ENCODE data around the gene ITGA8. TPM values are rescaled to one million over a fixed set of nuclear protein-coding genes. Genes with fewer than 3 reads are reported as not detected.

Gene ITGA8
- total and polyA plus RNA-seq, 2 of the 4 experiments (the other 2 are of a cell fraction), result under 0.01 to 0.02 TPM

DNA sequence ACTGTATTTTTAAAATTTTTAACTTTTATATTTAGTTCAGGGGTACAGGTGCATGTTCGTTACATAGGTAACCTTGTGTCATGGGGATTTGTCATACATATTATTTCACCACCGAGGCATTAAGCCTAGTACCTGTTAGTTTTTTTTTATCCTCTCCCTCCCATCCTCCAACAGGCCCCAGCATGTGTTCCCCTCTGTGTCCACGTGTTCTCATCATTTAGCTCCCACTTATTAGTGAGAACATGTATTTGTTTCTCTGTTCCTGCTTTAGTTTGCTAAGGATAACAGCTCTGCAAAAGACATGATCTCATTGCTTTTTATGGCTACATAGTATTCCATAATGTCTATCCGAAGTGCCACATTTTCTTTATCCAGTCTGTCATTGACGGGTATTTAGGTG lies 22.4 kb upstream of the ITGA8 start:
- no peak overlapping the region for H4K5ac ChIP-seq (ENCODE audit: low read depth, low read length)
- no peak overlapping the region for H3K27ac ChIP-seq (ENCODE audit: insufficient read depth, low read length)
- no peaks in the 10 kb centered on the region for H3K9me3 ChIP-seq (ENCODE audit: control insufficient read depth, insufficient read depth, low read length)
- ChIA-PET CTCF (interaction anchor here (1.4 kb wide), 1 partner anchor 309 kb away, joined by 3 read pairs; no protein-coding TSS in a partner anchor), POLR2A (ENCODE audit: unreplicated experiment) (no interaction called here)
- H3K36me3 ChIP-seq (ENCODE audit: control insufficient read depth, insufficient read depth, low read length), result no peaks in the 10 kb centered on the region
- H3K4me2 ChIP-seq (ENCODE audit: low read depth, low read length), result no peak overlapping the region
- no peak overlapping the region for H2BK15ac ChIP-seq (ENCODE audit: low read depth, low read length)
- DNase-seq, result no peak
- H3K56ac ChIP-seq (ENCODE audit: extremely low read depth, insufficient read depth, low read length), result no peak overlapping the region
- no peak overlapping the region for H2AK9ac ChIP-seq (replicated peaks; ENCODE audit: low read depth, low read length, poor library complexity)
- H3K23ac ChIP-seq (ENCODE audit: low read depth, low read length), result no peak overlapping the region
- no peak overlapping the region for H3K4me3 ChIP-seq (ENCODE audit: insufficient read depth, low read depth, low read length)
- H2BK20ac ChIP-seq (ENCODE audit: low read depth, low read length), result no peak overlapping the region
- no peaks in the 10 kb centered on the region for H3K4me1 ChIP-seq (ENCODE audit: control insufficient read depth, insufficient read depth, low read length)
- intact Hi-C loops (cut with micrococcal nuclease) (no loop called here), dilution Hi-C loops (cut with HindIII; ENCODE audit: low sequenced_read_pairs, unreplicated experiment) (no loop called here), in situ Hi-C loops (cut with MboI; ENCODE audit: low sequenced_read_pairs) (no loop called here)
- BruUV-seq (replicated peaks), result no TSS peak
- no peak overlapping the region for H3K4ac ChIP-seq (ENCODE audit: low read depth, low read length)
- no peak overlapping the region for H3K18ac ChIP-seq (ENCODE audit: low read depth, low read length)
- no peak overlapping the region for H2AFZ ChIP-seq (replicated peaks; ENCODE audit: low read length, poor library complexity)
- H3K9ac ChIP-seq (ENCODE audit: low read depth, low read length), result no peak overlapping the region
- no peak overlapping the region for H2BK120ac ChIP-seq (ENCODE audit: low read depth, low read length)
- no peak overlapping the region for H3K14ac ChIP-seq (replicated peaks; ENCODE audit: low read depth, low read length)
- H4K8ac ChIP-seq (ENCODE audit: low read depth in 2 of 2, low read length in 2 of 2), result no peak overlapping the region
- H2AK5ac ChIP-seq (ENCODE audit: low read depth, low read length), result no peak overlapping the region
- no peaks in the 10 kb centered on the region for H3K9me1 ChIP-seq (ENCODE audit: insufficient read depth, low read length)
- no peaks in the 10 kb centered on the region for H3K79me1 ChIP-seq (ENCODE audit: low read depth in 1 of 2, low read length in 2 of 2)
- no peaks in the 10 kb centered on the region for H4K20me1 ChIP-seq (ENCODE audit: insufficient read depth, low read length)
- peaks cover 13% of the 10 kb centered on the region for H3K27me3 ChIP-seq (ENCODE audit: control insufficient read depth, insufficient read depth, low read length)
- ATAC-seq (ENCODE audit: low read depth), result no peak
- H2BK5ac ChIP-seq (ENCODE audit: low read depth, low read length, poor library complexity, severe bottlenecking), result no peak overlapping the region
- TF ChIP-seq MAZ (IDR thresholded peaks at IDR 0.05; ENCODE audit: borderline replicate concordance, low read depth, low read length) (no peak), SMC3 (IDR thresholded peaks at IDR 0.05; ENCODE audit: low read depth, low read length) (no peak), RFX5 (IDR thresholded peaks at IDR 0.05; ENCODE audit: low read depth, low read length) (no peak), MXI1 (IDR thresholded peaks at IDR 0.05; ENCODE audit: borderline replicate concordance, low read depth, low read length) (no peak), CHD1 (IDR thresholded peaks at IDR 0.05; ENCODE audit: low read depth, low read length) (no peak)
- TF ChIP-seq, protein P1, sequence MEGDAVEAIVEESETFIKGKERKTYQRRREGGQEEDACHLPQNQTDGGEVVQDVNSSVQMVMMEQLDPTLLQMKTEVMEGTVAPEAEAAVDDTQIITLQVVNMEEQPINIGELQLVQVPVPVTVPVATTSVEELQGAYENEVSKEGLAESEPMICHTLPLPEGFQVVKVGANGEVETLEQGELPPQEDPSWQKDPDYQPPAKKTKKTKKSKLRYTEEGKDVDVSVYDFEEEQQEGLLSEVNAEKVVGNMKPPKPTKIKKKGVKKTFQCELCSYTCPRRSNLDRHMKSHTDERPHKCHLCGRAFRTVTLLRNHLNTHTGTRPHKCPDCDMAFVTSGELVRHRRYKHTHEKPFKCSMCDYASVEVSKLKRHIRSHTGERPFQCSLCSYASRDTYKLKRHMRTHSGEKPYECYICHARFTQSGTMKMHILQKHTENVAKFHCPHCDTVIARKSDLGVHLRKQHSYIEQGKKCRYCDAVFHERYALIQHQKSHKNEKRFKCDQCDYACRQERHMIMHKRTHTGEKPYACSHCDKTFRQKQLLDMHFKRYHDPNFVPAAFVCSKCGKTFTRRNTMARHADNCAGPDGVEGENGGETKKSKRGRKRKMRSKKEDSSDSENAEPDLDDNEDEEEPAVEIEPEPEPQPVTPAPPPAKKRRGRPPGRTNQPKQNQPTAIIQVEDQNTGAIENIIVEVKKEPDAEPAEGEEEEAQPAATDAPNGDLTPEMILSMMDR (conservative IDR thresholded peaks at IDR 0.05; ENCODE audit: low read depth, low read length), result no peak
- no CpG with 5 or more reads among the region's 5 CpGs for WGBS, 2 experiments (ENCODE audit: extremely low coverage in 2 of 2, insufficient read length in 1 of 2)
- no peak overlapping the region for H4K91ac ChIP-seq (ENCODE audit: insufficient read depth, low read depth, low read length)
